ENCODE measurements around the gene ATP2B2. TPM values are rescaled to one million over a fixed set of nuclear protein-coding genes. Genes with fewer than 3 reads are reported as not detected.

ATP2B2 gene
- total RNA-seq, 1 donor from 2014 or later, result not detected

GRCh38 chr3:10285272-10286132 is 219.9 kb downstream of the ATP2B2 start:
- Mint-ChIP-seq H3K9me3 (no peaks in the 10 kb centered on the region), H3K4me3 (peak overlapping the region; percentile 48), H3K36me3 (ENCODE audit: low read depth) (peaks cover 54% of the 10 kb centered on the region), H3K27me3 (ENCODE audit: insufficient read depth) (no peaks in the 10 kb centered on the region), H3K4me1 (ENCODE audit: low read depth) (peaks cover 54% of the 10 kb centered on the region), H3K27ac (peak overlapping the region; percentile 70)
- intact Hi-C loops (cut with micrococcal nuclease), result loop anchor here (2.0 kb wide), 1 partner anchor 35 kb away; no protein-coding TSS in a partner anchor
- no peak for DNase-seq (ENCODE audit: low spot score)

GRCh38 chr3:10284496-10284895 is 220.9 kb downstream of the ATP2B2 start:
- Mint-ChIP-seq H3K36me3 (ENCODE audit: low read depth) (peaks cover 62% of the 10 kb centered on the region), H3K4me1 (ENCODE audit: low read depth) (peaks cover 62% of the 10 kb centered on the region), H3K27ac (peak overlapping the region; percentile 82), H3K27me3 (ENCODE audit: insufficient read depth) (no peaks in the 10 kb centered on the region), H3K9me3 (no peaks in the 10 kb centered on the region), H3K4me3 (peak overlapping the region; percentile 50)
- DNase-seq (ENCODE audit: low spot score), result peak; percentile 32
- intact Hi-C loops (cut with micrococcal nuclease), result loop anchor here (2.0 kb wide), 1 partner anchor 34 kb away; no protein-coding TSS in a partner anchor

GRCh38 chr3:10283638-10284037 is 221.7 kb downstream of the ATP2B2 start:
- Mint-ChIP-seq H3K9me3 (no peaks in the 10 kb centered on the region), H3K4me1 (ENCODE audit: low read depth) (peaks cover 71% of the 10 kb centered on the region), H3K36me3 (ENCODE audit: low read depth) (peaks cover 64% of the 10 kb centered on the region), H3K27me3 (ENCODE audit: insufficient read depth) (no peaks in the 10 kb centered on the region), H3K4me3 (peak overlapping the region; percentile 50), H3K27ac (peak overlapping the region; percentile 82)
- intact Hi-C loops (cut with micrococcal nuclease), result loop anchor here (2.0 kb wide), 1 partner anchor 33 kb away; no protein-coding TSS in a partner anchor
- no peak for DNase-seq (ENCODE audit: low spot score)

DNA sequence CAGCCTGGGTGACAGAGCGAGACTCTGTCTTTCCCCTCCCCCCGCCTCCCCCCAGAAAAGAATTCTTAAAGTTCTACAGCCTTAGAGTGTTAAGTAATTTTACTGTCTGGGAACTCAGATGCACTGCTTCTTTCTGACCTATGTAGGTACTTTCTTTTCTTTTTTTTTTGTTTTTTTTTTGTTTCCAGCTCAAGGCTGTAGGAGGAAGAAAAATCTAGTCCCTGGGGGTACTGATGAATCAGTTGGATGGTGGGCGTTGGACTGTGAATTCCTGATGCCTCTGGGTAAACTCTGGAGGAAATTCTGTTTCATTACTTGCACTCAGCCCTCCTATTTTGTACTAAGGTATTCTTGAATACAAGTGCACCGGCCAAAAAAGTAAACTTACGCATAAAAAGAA is 223.4 kb downstream of the ATP2B2 start:
- Mint-ChIP-seq H3K27ac (peak overlapping the region; percentile 10), H3K27me3 (ENCODE audit: insufficient read depth) (no peaks in the 10 kb centered on the region), H3K4me3 (peak overlapping the region; percentile 3), H3K9me3 (no peaks in the 10 kb centered on the region), H3K36me3 (ENCODE audit: low read depth) (peaks cover 61% of the 10 kb centered on the region), H3K4me1 (ENCODE audit: low read depth) (peaks cover 71% of the 10 kb centered on the region)
- DNase-seq (ENCODE audit: low spot score), result no peak
- intact Hi-C loops (cut with micrococcal nuclease), result no loop called here

- H3K27me3 Mint-ChIP-seq (ENCODE audit: insufficient read depth), result no peaks in the 10 kb centered on the region
- H3K9me3 Mint-ChIP-seq, result no peaks in the 10 kb centered on the region
- peaks cover 60% of the 10 kb centered on the region for H3K4me1 Mint-ChIP-seq (ENCODE audit: low read depth)
- H3K4me3 Mint-ChIP-seq, result no peak overlapping the region
- no peak for DNase-seq (ENCODE audit: low spot score)
- H3K27ac Mint-ChIP-seq, result peak overlapping the region; percentile 55
- intact Hi-C loops (cut with micrococcal nuclease), result no loop called here
- peaks cover 54% of the 10 kb centered on the region for H3K36me3 Mint-ChIP-seq (ENCODE audit: low read depth)
Observed at GRCh38 chr3:10280571-10280970, 224.8 kb downstream of the ATP2B2 start.

DNA sequence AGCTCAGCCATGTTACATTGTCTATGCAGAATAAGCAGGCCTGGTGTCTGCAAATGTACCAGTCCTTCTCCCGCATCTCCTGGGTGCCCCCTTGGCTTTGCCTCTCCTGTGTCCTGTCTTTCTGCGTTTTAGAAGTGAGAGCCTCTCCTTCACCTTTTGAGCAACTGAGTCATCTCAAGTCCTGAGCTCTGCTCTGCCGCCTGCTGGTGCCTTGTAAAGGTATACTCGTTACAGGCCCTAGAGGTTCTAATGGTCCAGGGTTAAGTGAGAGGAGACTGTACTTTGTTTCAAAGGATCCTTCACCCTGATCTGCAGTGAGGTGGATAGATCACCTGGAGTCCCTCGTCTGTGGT is 225.2 kb downstream of the ATP2B2 start:
- Mint-ChIP-seq H3K4me1 (ENCODE audit: low read depth) (peaks cover 56% of the 10 kb centered on the region), H3K27ac (peak overlapping the region; percentile 48), H3K4me3 (no peak overlapping the region), H3K27me3 (ENCODE audit: insufficient read depth) (no peaks in the 10 kb centered on the region), H3K36me3 (ENCODE audit: low read depth) (peaks cover 51% of the 10 kb centered on the region), H3K9me3 (no peaks in the 10 kb centered on the region)
- intact Hi-C loops (cut with micrococcal nuclease), result no loop called here
- no peak for DNase-seq (ENCODE audit: low spot score)

DNA sequence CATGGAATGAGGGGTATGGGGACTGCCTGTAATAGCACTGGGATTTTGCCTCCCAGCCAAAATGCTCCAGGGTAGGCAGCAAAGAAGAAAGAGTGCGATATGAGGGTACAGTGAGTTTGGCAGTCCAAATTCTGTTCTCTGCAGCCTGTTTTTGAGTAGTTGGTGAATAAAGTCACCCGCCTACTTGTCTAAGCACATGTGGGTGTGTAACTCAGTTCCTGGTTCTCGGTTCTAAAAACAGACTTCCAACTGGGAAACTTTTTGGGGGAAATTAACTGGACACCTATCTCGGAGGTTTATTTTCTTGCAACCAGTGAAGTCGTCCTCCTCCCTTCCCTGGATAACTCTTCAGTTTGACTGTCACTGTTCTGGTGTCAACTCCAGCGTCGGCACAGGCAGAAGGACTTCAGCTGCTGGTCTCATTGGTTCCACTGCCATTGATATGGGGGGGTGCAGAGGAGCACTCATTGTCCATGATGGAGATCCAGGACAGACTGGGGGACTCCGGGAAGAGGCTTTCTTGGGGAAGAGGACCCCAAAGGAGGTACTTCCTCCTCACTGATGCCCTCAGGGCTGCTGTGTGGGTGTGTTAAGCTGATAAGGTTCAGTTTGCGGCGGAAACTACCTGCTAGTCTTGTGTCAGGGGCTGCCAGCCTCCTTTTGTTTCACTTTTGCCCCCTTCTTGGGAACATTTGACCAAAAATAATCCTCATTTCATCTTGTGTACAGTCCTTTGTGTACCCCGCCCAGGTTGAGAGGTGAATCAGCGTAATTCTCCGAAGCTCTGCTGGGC is 225.8 kb downstream of the ATP2B2 start:
- Mint-ChIP-seq H3K4me3 (no peak overlapping the region), H3K9me3 (no peaks in the 10 kb centered on the region), H3K4me1 (ENCODE audit: low read depth) (peaks cover 51% of the 10 kb centered on the region), H3K27ac (peak overlapping the region; percentile 52), H3K27me3 (ENCODE audit: insufficient read depth) (no peaks in the 10 kb centered on the region), H3K36me3 (ENCODE audit: low read depth) (peaks cover 48% of the 10 kb centered on the region)
- DNase-seq (ENCODE audit: low spot score), result no peak
- intact Hi-C loops (cut with micrococcal nuclease), result no loop called here

DNA sequence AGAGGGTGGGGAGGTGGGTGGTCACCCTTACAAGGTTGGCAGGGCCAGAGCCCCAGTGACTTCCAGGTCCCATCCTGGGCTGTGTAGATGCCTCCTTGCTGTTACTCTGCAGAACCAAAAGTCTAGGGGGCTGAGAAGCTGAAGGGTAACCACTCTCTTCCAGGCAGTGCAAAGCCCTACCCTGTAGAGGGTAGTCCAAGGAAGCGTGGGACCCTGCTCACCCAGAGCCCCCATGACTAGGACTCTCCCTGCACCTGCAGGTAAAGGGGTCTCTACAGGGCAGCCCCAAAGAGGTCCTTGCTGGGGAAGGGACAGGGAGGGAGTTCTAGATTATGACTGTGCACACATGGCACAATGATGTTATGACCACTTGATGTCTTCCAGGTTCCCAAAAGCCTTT is 226.9 kb downstream of the ATP2B2 start:
- Mint-ChIP-seq H3K4me3 (no peak overlapping the region), H3K27me3 (ENCODE audit: insufficient read depth) (no peaks in the 10 kb centered on the region), H3K9me3 (no peaks in the 10 kb centered on the region), H3K27ac (peak overlapping the region; percentile 34), H3K36me3 (ENCODE audit: low read depth) (peaks cover 53% of the 10 kb centered on the region), H3K4me1 (ENCODE audit: low read depth) (peaks cover 51% of the 10 kb centered on the region)
- no peak for DNase-seq (ENCODE audit: low spot score)
- intact Hi-C loops (cut with micrococcal nuclease), result no loop called here

GRCh38 chr3:10277115-10277625 is 228.2 kb downstream of the ATP2B2 start:
- Mint-ChIP-seq H3K4me3 (no peak overlapping the region), H3K27me3 (ENCODE audit: insufficient read depth) (no peaks in the 10 kb centered on the region), H3K27ac (peak overlapping the region; percentile 14), H3K4me1 (ENCODE audit: low read depth) (peaks cover 48% of the 10 kb centered on the region), H3K36me3 (ENCODE audit: low read depth) (peaks cover 54% of the 10 kb centered on the region), H3K9me3 (no peaks in the 10 kb centered on the region)
- DNase-seq (ENCODE audit: low spot score), result no peak
- intact Hi-C loops (cut with micrococcal nuclease), result no loop called here

DNA sequence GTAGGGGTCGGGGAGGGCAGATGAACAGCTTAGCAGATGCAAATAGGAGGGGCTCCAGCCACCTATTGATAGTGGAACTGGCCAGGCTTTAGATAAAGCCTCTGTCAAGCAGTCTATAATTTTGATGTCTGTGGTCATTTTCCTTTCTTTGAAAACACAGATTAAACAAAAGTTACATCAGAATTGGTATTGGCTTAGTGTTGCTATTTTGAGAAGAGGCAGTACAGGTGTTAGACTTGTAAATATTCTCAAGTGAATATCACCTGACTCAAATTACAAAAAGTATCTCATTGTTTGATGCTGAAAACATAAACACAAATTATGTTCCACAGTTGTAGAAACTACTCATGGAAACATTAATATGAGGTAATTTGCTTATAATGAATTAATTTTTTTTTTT is 230.8 kb downstream of the ATP2B2 start:
- H3K4me1 Mint-ChIP-seq (ENCODE audit: low read depth), result peaks cover 42% of the 10 kb centered on the region
- intact Hi-C loops (cut with micrococcal nuclease), result no loop called here
- H3K27ac Mint-ChIP-seq, result no peak overlapping the region
- no peak for DNase-seq (ENCODE audit: low spot score)
- no peak overlapping the region for H3K4me3 Mint-ChIP-seq
- peaks cover 44% of the 10 kb centered on the region for H3K36me3 Mint-ChIP-seq (ENCODE audit: low read depth)
- no peaks in the 10 kb centered on the region for H3K9me3 Mint-ChIP-seq
- no peaks in the 10 kb centered on the region for H3K27me3 Mint-ChIP-seq (ENCODE audit: insufficient read depth)

All from activated T-helper 1 cell treated with anti-CD3 and anti-CD28 coated beads, Interleukin-12 subunit alpha, Interleukin-12 subunit beta, Interleukin-2, Interleukin-4 antibody, amounts not matched to agents 30 ng/mL and 10 ng/mL and 1 ng/mL, durations not matched to agents 14 hours and 24 hours and 36 hours (primary cell).